Caco-2 (cell line): ENCODE results near the gene FOXP1. TPM values are rescaled to one million over a fixed set of nuclear protein-coding genes. Genes with fewer than 3 reads are reported as not detected.

Experiments
- BruUV-seq: library from RNA; stranded (reverse); fragments of 400-500 nt; replicated peaks from 2 replicates; lab custom pipeline; 2021; lab: Mats Ljungman, UMichigan
- CTCF ChIA-PET: fragments of 300-600 bp; sonication (Branson Sonifier 250); formaldehyde crosslinking; loops from one replicate; lab custom pipeline; 2022; ENCODE audit warnings: antibody characterized with exemption; lab: Charles Lee
- POLR2A ChIA-PET: fragments of 300-600 bp; sonication (Branson Sonifier 250); formaldehyde crosslinking; loops from one replicate; lab custom pipeline; 2022; ENCODE audit warnings: antibody characterized with exemption; lab: Charles Lee
- DNase-seq, 2 experiments: peaks; one replicate each; pipeline versions ENCODE4 v3.0.0 to v3.0.0-alpha.2; 2020 to 2022
- H3K27me3 ChIP-seq: replicated peaks from 2 replicates; pipeline ENCODE4 v1.6.0; 2011; ENCODE audit warnings: low read length; ENCODE audit not compliant: control insufficient read depth, insufficient read depth
- H3K36me3 ChIP-seq: 2 replicates; pipeline ENCODE4 v1.5.1; 2011; ENCODE audit warnings: low read length; ENCODE audit not compliant: control insufficient read depth, insufficient read depth
- H3K4me1 ChIP-seq: fragments of 250-450 bp; sonication (Bioruptor Pico); 2 replicates; pipeline ENCODE4 v1.5.1; 2020; ENCODE audit warnings: mild to moderate bottlenecking
- H3K4me3 ChIP-seq: 2 replicates; pipeline ENCODE4 v1.5.1; 2011; ENCODE audit warnings: low read depth, mild to moderate bottlenecking, control low read depth, low read length
- H3K9me3 ChIP-seq: fragments of 250-450 bp; sonication (Bioruptor Pico); 2 replicates; pipeline ENCODE4 v1.5.1; 2020; ENCODE audit warnings: mild to moderate bottlenecking, moderate library complexity
- H3K27ac Mint-ChIP-seq: one replicate; pipeline ENCODE4 v1.8.0; 2022; ENCODE audit warnings: mixed read lengths; ENCODE audit not compliant: unreplicated experiment
- H3K27me3 Mint-ChIP-seq: one replicate; pipeline ENCODE4 v1.8.0; 2022; ENCODE audit warnings: mixed read lengths; ENCODE audit not compliant: insufficient read depth, unreplicated experiment
- H3K36me3 Mint-ChIP-seq: one replicate; pipeline ENCODE4 v1.8.0; 2022; ENCODE audit warnings: mild to moderate bottlenecking, mixed read lengths; ENCODE audit not compliant: insufficient read depth, unreplicated experiment
- H3K4me1 Mint-ChIP-seq: one replicate; pipeline ENCODE4 v1.8.0; 2022; ENCODE audit warnings: low read depth, mixed read lengths; ENCODE audit not compliant: unreplicated experiment
- H3K4me3 Mint-ChIP-seq: one replicate; pipeline ENCODE4 v1.8.0; 2022; ENCODE audit warnings: mild to moderate bottlenecking, moderate library complexity, mixed read lengths; ENCODE audit not compliant: unreplicated experiment
- H3K9me3 Mint-ChIP-seq: one replicate; pipeline ENCODE4 v1.8.0; 2022; ENCODE audit warnings: mixed read lengths; ENCODE audit not compliant: unreplicated experiment
- intact Hi-C: fragments of 100-400 bp; cut with micrococcal nuclease; formaldehyde crosslinking; loops from one replicate; pipeline ENCODE4 v1.10.0; 2022; ENCODE audit not compliant: unreplicated experiment
- total RNA-seq: library from RNA; stranded (reverse); gene quantifications from 2 replicates; pipeline ENCODE4 v1.2.3, GENCODE V29; 2022
- TF ChIP-seq, protein P1 (sequence below), 2 experiments: fragments of 200-600 bp in 1 of 2; IDR thresholded peaks; 1 replicate in 1 of 2; 2 replicates in 1 of 2; pipeline versions ENCODE4 v1.5.1 to v1.8.0; 2011 to 2022; ENCODE audit warnings: antibody characterized with exemption in 1 of 2, control low read depth in 1 of 2, inconsistent platforms in 1 of 2, low read depth in 1 of 2, low read length in 1 of 2, mild to moderate bottlenecking in 1 of 2, moderate library complexity in 1 of 2; ENCODE audit not compliant: insufficient read depth in 1 of 2, severe bottlenecking in 1 of 2, unreplicated experiment in 1 of 2

The FOXP1 gene
- total RNA-seq, 1 experiment from 2014 or later: 131 TPM

DNA sequence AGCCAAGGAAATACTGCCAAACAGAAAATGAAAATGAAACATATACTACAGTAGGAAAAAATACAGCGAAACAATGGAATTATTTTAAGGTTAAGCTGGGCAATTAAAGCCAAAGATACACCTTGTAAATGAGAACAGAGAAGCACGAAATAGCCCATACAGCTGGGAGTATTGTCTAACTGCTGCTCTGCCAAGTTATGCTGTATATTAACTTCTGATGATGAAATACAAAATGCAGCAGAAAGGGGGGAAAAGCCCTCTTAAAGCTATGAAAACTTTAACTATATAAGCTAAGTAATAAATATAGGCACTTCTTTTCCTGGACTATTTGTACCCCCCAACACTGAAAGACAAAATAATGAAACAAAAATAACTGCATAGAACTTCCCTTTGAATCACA lies 449.0 kb downstream of the FOXP1 start:
- CTCF ChIA-PET: no interaction called here
- no peak for DNase-seq
- Histone ChIP-seq H3K4me1 (peaks cover 51% of the 10 kb centered on the region), H3K4me3 (no peak overlapping the region), H3K27me3 (no peaks in the 10 kb centered on the region), H3K9me3 (no peaks in the 10 kb centered on the region), H3K36me3 (no peaks in the 10 kb centered on the region; the same call in 1 of the 2 replicates)
- Mint-ChIP-seq H3K4me1 (peaks cover 25% of the 10 kb centered on the region), H3K4me3 (no peak overlapping the region), H3K9me3 (no peaks in the 10 kb centered on the region), H3K36me3 (peaks cover 8% of the 10 kb centered on the region), H3K27me3 (no peaks in the 10 kb centered on the region), H3K27ac (peak overlapping the region; percentile 85)
- POLR2A ChIA-PET: interaction anchor here (0.7 kb wide), 1 partner anchor 10 kb away, joined by 7 read pairs; no protein-coding TSS in a partner anchor
- intact Hi-C loops: no loop called here
- BruUV-seq: no TSS peak
- TF ChIP-seq, protein P1, sequence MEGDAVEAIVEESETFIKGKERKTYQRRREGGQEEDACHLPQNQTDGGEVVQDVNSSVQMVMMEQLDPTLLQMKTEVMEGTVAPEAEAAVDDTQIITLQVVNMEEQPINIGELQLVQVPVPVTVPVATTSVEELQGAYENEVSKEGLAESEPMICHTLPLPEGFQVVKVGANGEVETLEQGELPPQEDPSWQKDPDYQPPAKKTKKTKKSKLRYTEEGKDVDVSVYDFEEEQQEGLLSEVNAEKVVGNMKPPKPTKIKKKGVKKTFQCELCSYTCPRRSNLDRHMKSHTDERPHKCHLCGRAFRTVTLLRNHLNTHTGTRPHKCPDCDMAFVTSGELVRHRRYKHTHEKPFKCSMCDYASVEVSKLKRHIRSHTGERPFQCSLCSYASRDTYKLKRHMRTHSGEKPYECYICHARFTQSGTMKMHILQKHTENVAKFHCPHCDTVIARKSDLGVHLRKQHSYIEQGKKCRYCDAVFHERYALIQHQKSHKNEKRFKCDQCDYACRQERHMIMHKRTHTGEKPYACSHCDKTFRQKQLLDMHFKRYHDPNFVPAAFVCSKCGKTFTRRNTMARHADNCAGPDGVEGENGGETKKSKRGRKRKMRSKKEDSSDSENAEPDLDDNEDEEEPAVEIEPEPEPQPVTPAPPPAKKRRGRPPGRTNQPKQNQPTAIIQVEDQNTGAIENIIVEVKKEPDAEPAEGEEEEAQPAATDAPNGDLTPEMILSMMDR (IDR thresholded peaks at IDR 0.05; ENCODE audit: insufficient read depth in 1 of 2, low read depth in 1 of 2, low read length in 1 of 2, severe bottlenecking in 1 of 2, unreplicated experiment in 1 of 2): no peak

DNA sequence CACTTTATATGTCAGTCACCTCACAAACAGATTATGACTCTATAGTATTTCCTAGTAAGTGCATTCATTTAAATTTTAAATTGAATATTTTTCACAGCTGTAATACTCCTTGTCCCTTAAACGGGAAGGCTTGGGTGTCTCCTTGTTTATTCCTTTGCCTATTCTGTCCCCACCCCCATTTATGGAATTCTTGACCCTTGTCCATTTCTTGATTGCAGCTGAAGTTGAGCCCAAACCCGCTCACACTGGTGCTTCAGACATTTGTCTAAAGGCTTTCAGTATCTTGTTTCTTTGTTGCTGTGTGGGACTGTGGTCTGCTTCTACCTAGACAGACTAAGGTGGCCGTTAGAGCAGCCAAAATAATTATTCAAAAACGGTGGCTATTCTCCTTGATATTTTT lies 449.7 kb downstream of the FOXP1 start:
- Mint-ChIP-seq H3K4me1 (peaks cover 30% of the 10 kb centered on the region), H3K9me3 (no peaks in the 10 kb centered on the region), H3K27me3 (no peaks in the 10 kb centered on the region), H3K27ac (peak overlapping the region; percentile 85), H3K36me3 (peaks cover 8% of the 10 kb centered on the region), H3K4me3 (peak overlapping the region; percentile 52)
- POLR2A ChIA-PET: no interaction called here
- CTCF ChIA-PET: no interaction called here
- H3K36me3 ChIP-seq: no peaks in the 10 kb centered on the region; the same call in 1 of the 2 replicates
- TF ChIP-seq, protein P1 (IDR thresholded peaks at IDR 0.05; ENCODE audit: insufficient read depth in 1 of 2, low read depth in 1 of 2, low read length in 1 of 2, severe bottlenecking in 1 of 2, unreplicated experiment in 1 of 2): no peak
- no peak for DNase-seq
- intact Hi-C loops: no loop called here
- no peak overlapping the region for H3K4me3 ChIP-seq
- no peaks in the 10 kb centered on the region for H3K9me3 ChIP-seq
- no peaks in the 10 kb centered on the region for H3K27me3 ChIP-seq
- H3K4me1 ChIP-seq: peaks cover 51% of the 10 kb centered on the region
- BruUV-seq: no TSS peak

- Histone ChIP-seq H3K9me3 (no peaks in the 10 kb centered on the region), H3K27me3 (no peaks in the 10 kb centered on the region), H3K4me1 (peaks cover 56% of the 10 kb centered on the region), H3K36me3 (no peaks in the 10 kb centered on the region; the same call in 1 of the 2 replicates), H3K4me3 (no peak overlapping the region)
- intact Hi-C loops: no loop called here
- ChIA-PET CTCF (no interaction called here), POLR2A (no interaction called here)
- no peaks in the 10 kb centered on the region for H3K9me3 Mint-ChIP-seq
- peak overlapping the region; percentile 85 for H3K27ac Mint-ChIP-seq
- TF ChIP-seq, protein P1 (IDR thresholded peaks at IDR 0.05; ENCODE audit: insufficient read depth in 1 of 2, low read depth in 1 of 2, low read length in 1 of 2, severe bottlenecking in 1 of 2, unreplicated experiment in 1 of 2): no peak
- BruUV-seq: no TSS peak
- H3K4me1 Mint-ChIP-seq: peaks cover 31% of the 10 kb centered on the region
- peaks cover 8% of the 10 kb centered on the region for H3K36me3 Mint-ChIP-seq
- H3K4me3 Mint-ChIP-seq: peak overlapping the region; percentile 42
- no peak for DNase-seq
- no peaks in the 10 kb centered on the region for H3K27me3 Mint-ChIP-seq
Observed at GRCh38 chr3:71132995-71133730, 450.4 kb downstream of the FOXP1 start.
